ENCODE measurements around the gene SERINC2. TPM values are rescaled to one million over a fixed set of nuclear protein-coding genes. Genes with fewer than 3 reads are reported as not detected.

Gene SERINC2
- total and polyA plus RNA-seq, 2 of the 8 experiments (the other 6 are each of a cell fraction or from before 2014, with no cell fraction given) = 31.4 to 60.0 TPM

DNA sequence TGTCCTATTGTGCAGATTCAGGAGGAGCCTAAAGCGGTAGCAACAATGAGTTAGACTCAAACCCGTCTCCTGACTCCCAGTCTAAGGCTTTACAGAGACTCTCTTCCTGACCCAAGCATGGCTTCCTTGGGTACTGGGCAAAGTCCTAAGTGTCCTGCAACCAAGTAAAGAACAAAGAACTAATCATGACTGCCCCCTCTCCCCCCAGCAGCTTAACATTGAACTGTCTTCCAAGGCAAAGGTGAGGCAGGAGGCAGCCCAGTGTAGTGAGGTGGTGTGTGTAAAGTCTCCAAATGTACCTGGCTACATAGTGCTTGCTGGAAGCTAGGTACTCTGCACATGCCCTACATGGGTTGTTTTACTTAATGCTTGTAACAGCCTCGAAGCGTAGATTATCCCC, 42.4 kb upstream of the SERINC2 start:
- no peak overlapping the region for H3K27ac ChIP-seq (ENCODE audit: low read depth, low read length)
- CTCF ChIA-PET (ENCODE audit: partially characterized antibody) = interaction anchor here (1.4 to 2.3 kb wide), 4 partner anchors 24 to 187 kb away, joined by 4 to 9 read pairs (median 7); no protein-coding TSS in a partner anchor

More for the DNA sequence above, 42.4 kb upstream of the SERINC2 start:
- Histone ChIP-seq H3K23ac (ENCODE audit: insufficient read length) (no peak overlapping the region), H2AK5ac (ENCODE audit: low read depth, low read length) (no peak overlapping the region), H3K9me3 (ENCODE audit: insufficient read depth in 2 of 2, low read depth in 1 of 2, low read length in 1 of 2) (no peaks in the 10 kb centered on the region), H3K36me3 (ENCODE audit: control insufficient read depth in 2 of 4, insufficient read depth in 4 of 4, low read length in 3 of 4) (peaks cover 0 to 14% (median 1%) of the 10 kb centered on the region in 4 experiments; a peak in 4 of 8 replicates), H4K20me1 (replicated peaks in 1 of 2; ENCODE audit: control insufficient read depth in 1 of 2, insufficient read depth in 2 of 2, low read length in 2 of 2) (no peaks in the 10 kb centered on the region), H3K4me3 (ENCODE audit: extremely low read depth in 1 of 4, insufficient read depth in 2 of 4, low read depth in 3 of 4, low read length in 4 of 4) (no peak overlapping the region), H2BK12ac (ENCODE audit: low read depth, low read length) (no peak overlapping the region), H3K14ac (ENCODE audit: insufficient read length) (no peak overlapping the region), H4K5ac (ENCODE audit: insufficient read length, low read depth, low read length) (no peak overlapping the region), H3K79me2 (ENCODE audit: control insufficient read depth in 1 of 2, insufficient read depth in 2 of 2, low read length in 2 of 2) (no peaks in the 10 kb centered on the region), H3K4me1 (replicated peaks in 1 of 4; ENCODE audit: control insufficient read depth in 3 of 4, insufficient read depth in 4 of 4, low read length in 3 of 4) (peaks cover 10 to 35% (median 25%) of the 10 kb centered on the region in 4 experiments), H2AFZ (ENCODE audit: low read length) (no peak overlapping the region), H3K4ac (replicated peaks; ENCODE audit: insufficient read length, low read depth, low read length) (no peak overlapping the region), H3K56ac (replicated peaks; ENCODE audit: insufficient read length, low read depth, low read length) (no peak overlapping the region), H3K18ac (ENCODE audit: extremely low read depth, low read length) (no peak overlapping the region), H2BK20ac (ENCODE audit: low read length) (no peak overlapping the region), H3K27me3 (replicated peaks in 1 of 4; ENCODE audit: control insufficient read depth in 3 of 4, extremely low read depth in 1 of 4, insufficient read depth in 3 of 4, low read length in 3 of 4) (0 out of 7 replicates have a peak, but pooled peaks cover 0 to 2% (median 0%) of the 10 kb centered on the region in 4 experiments), H3K23me2 (ENCODE audit: low read depth, low read length) (peaks cover 11% of the 10 kb centered on the region), H2BK5ac (ENCODE audit: low read depth, low read length) (no peak overlapping the region), H2BK15ac (ENCODE audit: low read length) (no peak overlapping the region), H3K79me1 (ENCODE audit: low read depth, low read length) (no peaks in the 10 kb centered on the region), H4K8ac (ENCODE audit: extremely low read depth, insufficient read depth, low read length) (no peak overlapping the region), H2BK120ac (replicated peaks; ENCODE audit: low read depth, low read length) (no peak overlapping the region), H4K91ac (replicated peaks; ENCODE audit: insufficient read length, low read length) (no peak overlapping the region), H3K9ac (replicated peaks in 1 of 4; ENCODE audit: extremely low read depth in 1 of 4, low read depth in 3 of 4, low read length in 3 of 4) (no peak overlapping the region), H3K4me2 (ENCODE audit: insufficient read depth in 1 of 2, low read depth in 2 of 2, low read length in 2 of 2) (no peak overlapping the region)
- POLR2A ChIA-PET (ENCODE audit: partially characterized antibody) = interaction anchor here (0.9 to 5.4 kb wide), 5 partner anchors 9 to 44 kb away, joined by 4 to 26 read pairs (median 4); partner anchors contain the start of gene SERINC2
- FAIRE-seq = no peak
- DNase-seq (ENCODE audit: low read depth in 1 of 2, low spot score in 2 of 2) = no peak
- WGBS, 2 experiments (ENCODE audit: extremely low coverage in 1 of 2, insufficient coverage in 1 of 2, insufficient read length in 1 of 2, insufficient replicate concordance in 2 of 2, low coverage in 1 of 2, low lambda C conversion rate in 2 of 2, missing lambda C conversion rate in 1 of 2) = 92% methylated on average over 4 of the region's 4 CpGs; no CpG with 5 or more reads in 1 of the 2 experiments
